ENCODE measurements around the gene AFF3.

AFF3 gene

DNA sequence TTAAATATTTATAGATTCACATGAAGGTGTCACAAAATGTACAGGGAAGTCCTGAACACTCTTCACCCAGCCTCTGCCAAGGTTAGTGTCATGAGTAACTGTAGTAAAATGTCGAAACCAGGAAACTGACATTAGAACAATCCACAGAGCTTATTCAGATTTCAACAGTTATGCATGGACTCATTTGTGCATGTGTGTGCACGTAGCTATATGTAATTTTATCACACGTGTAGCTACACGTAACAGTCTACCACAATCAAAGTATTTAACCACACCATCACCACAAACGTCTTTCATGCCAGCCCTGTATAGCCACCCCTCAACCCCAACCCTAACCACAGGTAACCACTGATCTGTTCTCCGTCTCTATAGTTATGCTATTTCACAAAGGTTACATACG lies 440.9 kb downstream of the AFF3 start:
- H2AFZ ChIP-seq (ENCODE audit: low read length), result no peak overlapping the region
- H3K4me3 ChIP-seq (ENCODE audit: low read depth, low read length, poor library complexity, severe bottlenecking), result no peak overlapping the region
- H3K79me2 ChIP-seq (ENCODE audit: insufficient read depth, low read length), result no peaks in the 10 kb centered on the region
- H3F3A ChIP-seq (ENCODE audit: insufficient read depth, low read length), result no peaks in the 10 kb centered on the region
- TF ChIP-seq EZH2 (IDR thresholded peaks at IDR 0.05; ENCODE audit: borderline replicate concordance, low read length), result no peak
- TF ChIP-seq, protein P1, sequence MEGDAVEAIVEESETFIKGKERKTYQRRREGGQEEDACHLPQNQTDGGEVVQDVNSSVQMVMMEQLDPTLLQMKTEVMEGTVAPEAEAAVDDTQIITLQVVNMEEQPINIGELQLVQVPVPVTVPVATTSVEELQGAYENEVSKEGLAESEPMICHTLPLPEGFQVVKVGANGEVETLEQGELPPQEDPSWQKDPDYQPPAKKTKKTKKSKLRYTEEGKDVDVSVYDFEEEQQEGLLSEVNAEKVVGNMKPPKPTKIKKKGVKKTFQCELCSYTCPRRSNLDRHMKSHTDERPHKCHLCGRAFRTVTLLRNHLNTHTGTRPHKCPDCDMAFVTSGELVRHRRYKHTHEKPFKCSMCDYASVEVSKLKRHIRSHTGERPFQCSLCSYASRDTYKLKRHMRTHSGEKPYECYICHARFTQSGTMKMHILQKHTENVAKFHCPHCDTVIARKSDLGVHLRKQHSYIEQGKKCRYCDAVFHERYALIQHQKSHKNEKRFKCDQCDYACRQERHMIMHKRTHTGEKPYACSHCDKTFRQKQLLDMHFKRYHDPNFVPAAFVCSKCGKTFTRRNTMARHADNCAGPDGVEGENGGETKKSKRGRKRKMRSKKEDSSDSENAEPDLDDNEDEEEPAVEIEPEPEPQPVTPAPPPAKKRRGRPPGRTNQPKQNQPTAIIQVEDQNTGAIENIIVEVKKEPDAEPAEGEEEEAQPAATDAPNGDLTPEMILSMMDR (IDR thresholded peaks at IDR 0.05; ENCODE audit: low read length), result no peak
- no peaks in the 10 kb centered on the region for H3K9me2 ChIP-seq (ENCODE audit: low read depth, low read length)
- H3K27ac ChIP-seq (ENCODE audit: low read depth, low read length, poor library complexity, severe bottlenecking), result no peak overlapping the region
- H4K20me1 ChIP-seq (ENCODE audit: insufficient read depth, low read length), result no peaks in the 10 kb centered on the region
- H3K4me1 ChIP-seq (ENCODE audit: insufficient read depth, low read length, severe bottlenecking), result peaks cover 6% of the 10 kb centered on the region
- no peak overlapping the region for H3K9ac ChIP-seq (ENCODE audit: low read length)
- peaks cover 64% of the 10 kb centered on the region; the same call in 1 of the 2 replicates for H3K36me3 ChIP-seq (ENCODE audit: insufficient read depth, low read length)
- H3K4me2 ChIP-seq (ENCODE audit: low read length), result no peak overlapping the region
- no peaks in the 10 kb centered on the region for H3K9me3 ChIP-seq (ENCODE audit: low read length)
- H3K27me3 ChIP-seq (ENCODE audit: insufficient read depth, low read length), result no peaks in the 10 kb centered on the region

DNA sequence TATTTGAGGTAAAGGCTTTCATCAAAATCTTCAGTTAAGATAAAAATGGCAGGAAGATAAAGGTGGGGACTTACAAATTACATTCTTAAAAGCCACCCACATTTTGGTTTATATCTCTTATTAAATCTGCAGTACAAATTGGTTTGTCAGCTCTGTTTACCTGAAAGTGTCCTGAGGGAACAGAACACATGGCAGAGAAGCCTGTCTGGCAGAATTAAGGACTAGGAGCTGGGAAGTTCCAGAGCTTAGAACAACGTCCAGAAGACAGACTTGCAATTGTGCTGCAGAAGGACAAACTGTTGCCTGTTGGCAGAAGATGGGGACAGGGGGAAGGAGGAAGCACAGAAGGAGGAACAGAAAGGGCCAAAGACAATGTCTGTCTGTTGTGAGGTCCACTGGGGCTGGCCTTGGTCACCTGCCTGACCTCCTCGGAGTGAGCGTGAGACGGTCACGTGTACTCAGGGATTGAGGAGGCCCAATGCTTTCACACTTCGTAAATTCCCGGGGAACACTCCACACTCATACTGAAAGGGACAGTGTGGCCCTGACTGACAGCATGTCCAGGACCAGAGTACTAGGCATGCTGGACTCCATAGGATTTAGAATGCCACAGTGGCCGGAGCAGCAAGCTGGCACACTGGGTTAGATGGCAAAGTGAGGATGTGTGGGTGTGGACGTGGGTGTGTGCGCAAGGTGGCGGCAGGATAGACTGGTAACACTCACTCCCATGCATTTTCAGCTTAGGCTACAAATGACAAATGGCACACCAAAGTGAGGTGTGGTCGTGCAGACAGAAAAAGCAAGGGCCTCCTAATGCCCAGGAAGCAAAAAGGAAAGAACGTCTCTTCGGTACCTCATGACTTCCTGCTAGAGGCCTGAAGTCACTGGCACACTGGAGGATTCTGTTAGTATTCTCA lies 441.6 kb downstream of the AFF3 start:
- H3K27me3 ChIP-seq (ENCODE audit: insufficient read depth, low read length), result no peaks in the 10 kb centered on the region
- H2AFZ ChIP-seq (ENCODE audit: low read length), result no peak overlapping the region
- H3K9me2 ChIP-seq (ENCODE audit: low read depth, low read length), result no peaks in the 10 kb centered on the region
- H3K9ac ChIP-seq (ENCODE audit: low read length), result no peak overlapping the region
- no peaks in the 10 kb centered on the region for H3K4me1 ChIP-seq (ENCODE audit: insufficient read depth, low read length, severe bottlenecking)
- H3K79me2 ChIP-seq (ENCODE audit: insufficient read depth, low read length), result no peaks in the 10 kb centered on the region
- no peaks in the 10 kb centered on the region for H3K9me3 ChIP-seq (ENCODE audit: low read length)
- no peak overlapping the region for H3K4me2 ChIP-seq (ENCODE audit: low read length)
- no peak for TF ChIP-seq EZH2 (IDR thresholded peaks at IDR 0.05; ENCODE audit: borderline replicate concordance, low read length)
- TF ChIP-seq, protein P1 (IDR thresholded peaks at IDR 0.05; ENCODE audit: low read length), result no peak
- H3K27ac ChIP-seq (ENCODE audit: low read depth, low read length, poor library complexity, severe bottlenecking), result no peak overlapping the region
- no peaks in the 10 kb centered on the region for H3F3A ChIP-seq (ENCODE audit: insufficient read depth, low read length)
- peaks cover 57% of the 10 kb centered on the region; the same call in 1 of the 2 replicates for H3K36me3 ChIP-seq (ENCODE audit: insufficient read depth, low read length)
- no peak overlapping the region for H3K4me3 ChIP-seq (ENCODE audit: low read depth, low read length, poor library complexity, severe bottlenecking)
- no peaks in the 10 kb centered on the region for H4K20me1 ChIP-seq (ENCODE audit: insufficient read depth, low read length)

DNA sequence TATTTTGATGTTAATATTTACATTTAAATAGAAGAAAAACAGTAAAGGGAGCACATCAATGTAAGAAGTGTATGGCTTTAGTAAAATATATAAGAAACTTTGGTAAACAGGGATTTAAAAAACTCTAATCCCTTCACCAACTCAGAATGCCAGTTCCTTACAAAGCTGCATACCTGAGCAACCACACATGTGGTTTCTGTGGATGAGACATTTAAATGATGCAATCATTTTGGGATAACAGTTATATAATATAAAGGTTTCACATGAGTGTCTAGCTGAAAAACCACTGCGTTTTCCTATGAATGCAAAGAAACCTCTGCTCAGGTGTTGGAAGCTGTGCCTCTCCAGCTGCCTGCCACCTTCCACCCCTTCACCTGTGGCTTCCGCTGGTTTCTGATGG lies 443.5 kb downstream of the AFF3 start:
- Histone ChIP-seq H3K9ac (ENCODE audit: low read length) (no peak overlapping the region), H4K20me1 (ENCODE audit: insufficient read depth, low read length) (no peaks in the 10 kb centered on the region), H3F3A (ENCODE audit: insufficient read depth, low read length) (no peaks in the 10 kb centered on the region), H3K27me3 (ENCODE audit: insufficient read depth, low read length) (no peaks in the 10 kb centered on the region), H3K4me2 (ENCODE audit: low read length) (no peak overlapping the region), H3K36me3 (ENCODE audit: insufficient read depth, low read length) (peaks cover 45% of the 10 kb centered on the region; the same call in 1 of the 2 replicates), H3K4me3 (ENCODE audit: low read depth, low read length, poor library complexity, severe bottlenecking) (no peak overlapping the region), H3K4me1 (ENCODE audit: insufficient read depth, low read length, severe bottlenecking) (no peaks in the 10 kb centered on the region), H3K27ac (ENCODE audit: low read depth, low read length, poor library complexity, severe bottlenecking) (no peak overlapping the region), H3K9me2 (ENCODE audit: low read depth, low read length) (no peaks in the 10 kb centered on the region), H3K79me2 (ENCODE audit: insufficient read depth, low read length) (no peaks in the 10 kb centered on the region), H2AFZ (ENCODE audit: low read length) (no peak overlapping the region), H3K9me3 (ENCODE audit: low read length) (no peaks in the 10 kb centered on the region)
- no peak for TF ChIP-seq EZH2 (IDR thresholded peaks at IDR 0.05; ENCODE audit: borderline replicate concordance, low read length)

All from OCI-LY1 (cell line).